ENCODE measurements around the gene SAP30BP. TPM values are rescaled to one million over a fixed set of nuclear protein-coding genes. Genes with fewer than 3 reads are reported as not detected.
A peak's percentile ranks its signal among the peaks of the same experiment; 100 is the strongest.

The SAP30BP gene
- total and polyA plus RNA-seq, 2 of the 13 experiments (the other 11 are each of a cell fraction or from before 2014, with no cell fraction given), result 67.7 to 99.4 TPM

GRCh38 chr17:75753514-75754377, 86.6 kb downstream of the SAP30BP start (continued):
- TF ChIP-seq ZHX2 (IDR thresholded peaks at IDR 0.05; ENCODE audit: low read depth), result no peak; the same call in 1 of the 2 replicates
- TF ChIP-seq ZHX2 (CRISPR knock-in tag; IDR thresholded peaks at IDR 0.05; ENCODE audit: borderline replicate concordance), result 0 out of 2 replicates have a peak, but pooled peaks have one; percentile 71
- no peak; the same call in 1 of the 2 replicates for TF ChIP-seq ZNF230 (CRISPR knock-in tag; IDR thresholded peaks at IDR 0.05)
- peak; percentile 14; the same call in 1 of the 2 replicates for TF ChIP-seq ETV5 (CRISPR knock-in tag; IDR thresholded peaks at IDR 0.05; ENCODE audit: borderline replicate concordance)
- TF ChIP-seq DBP (CRISPR knock-in tag; IDR thresholded peaks at IDR 0.05; ENCODE audit: not compliant biosample characterization), result no peak
- no peak for TF ChIP-seq SMYD3 (CRISPR knock-in tag; IDR thresholded peaks at IDR 0.05)
- no peak for TF ChIP-seq GRHL1 (CRISPR knock-in tag; conservative IDR thresholded peaks at IDR 0.05)
- 0 out of 2 replicates have a peak, but pooled peaks have one; percentile 16 for TF ChIP-seq NFYB (CRISPR knock-in tag; IDR thresholded peaks at IDR 0.05)
- peak; percentile 46; the same call in 1 of the 2 replicates for TF ChIP-seq MEIS1 (CRISPR knock-in tag; IDR thresholded peaks at IDR 0.05; ENCODE audit: borderline replicate concordance)
- TF ChIP-seq GATA4 (IDR thresholded peaks at IDR 0.05; ENCODE audit: borderline replicate concordance, low read depth), result no peak
- peak; percentile 86 for TF ChIP-seq SP4 (CRISPR knock-in tag; IDR thresholded peaks at IDR 0.05)
- TF ChIP-seq MYPOP (CRISPR knock-in tag; IDR thresholded peaks at IDR 0.05), result no peak
- no peak for TF ChIP-seq ZKSCAN5 (CRISPR knock-in tag; IDR thresholded peaks at IDR 0.05)
- TF ChIP-seq HNF4A (CRISPR knock-in tag; IDR thresholded peaks at IDR 0.05), result no peak
- no peak; the same call in 1 of the 2 replicates for TF ChIP-seq TOE1 (CRISPR knock-in tag; IDR thresholded peaks at IDR 0.05)
- TF ChIP-seq SUZ12 (IDR thresholded peaks at IDR 0.05; ENCODE audit: low read depth, low read length), result no peak
- TF ChIP-seq AKAP8 (CRISPR knock-in tag; IDR thresholded peaks at IDR 0.05), result peak; percentile 73
- no peak for TF ChIP-seq ATRX (CRISPR knock-in tag; IDR thresholded peaks at IDR 0.05; ENCODE audit: borderline replicate concordance)
- TF ChIP-seq ZNF224 (CRISPR knock-in tag; IDR thresholded peaks at IDR 0.05), result no peak
- peak; percentile 71 for TF ChIP-seq ZNF331 (CRISPR knock-in tag; IDR thresholded peaks at IDR 0.05)
